SU-DHL-6 (cell line): ENCODE measurements around the gene TBX19.

Experiments used
- CTCF ChIP-seq: fragments of 200-600 bp; sonication (generic); IDR thresholded peaks from one replicate; pipeline ENCODE4 v1.5.1; 2017; ENCODE audit warnings: antibody characterized with exemption, mild to moderate bottlenecking, low read length, moderate library complexity; ENCODE audit not compliant: insufficient read depth, poor library complexity, severe bottlenecking
- EZH2phosphoT487 ChIP-seq: fragments of 200-600 bp; sonication (generic), shearing (Covaris generic); conservative IDR thresholded peaks from 2 replicates; pipeline ENCODE4 v1.6.1; 2018; ENCODE audit warnings: mild to moderate bottlenecking, antibody characterized with exemption, low read length, moderate library complexity, mixed read lengths

- TF ChIP-seq CTCF (no peak), EZH2phosphoT487 (no peak)
Measured at GRCh38 chr1:168360151-168361021, 79.7 kb downstream of the TBX19 start.
